Vagina (tissue), 2 donors: Measurements from ENCODE around the gene VCX2.
"Not testable (repeated sequence)": the region's sequence is repeated elsewhere in the genome, so short reads cannot be mapped to it uniquely, and the experiment has no call there.

Experiments
- CTCF ChIP-seq, 3 experiments: fragments of 450-650 bp in 2 of 3; fragments of 200-600 bp in 1 of 3; sonication (generic) in 1 of 3; IDR thresholded peaks; one replicate each; pipeline ENCODE4 v1.5.1; 2017 to 2019; ENCODE audit warnings: antibody characterized with exemption in 3 of 3, mild to moderate bottlenecking in 2 of 3, moderate library complexity in 2 of 3
- POLR2A ChIP-seq, 2 donors: fragments of 450-650 bp; IDR thresholded peaks; one replicate each; pipeline ENCODE4 v1.6.1; 2017; ENCODE audit warnings: antibody characterized with exemption in 2 of 2, mild to moderate bottlenecking in 2 of 2, moderate library complexity in 2 of 2
- POLR2AphosphoS5 ChIP-seq, 2 donors: sonication (generic); formaldehyde crosslinking; IDR thresholded peaks; one replicate each; pipeline ENCODE4 v1.9.0; 2017; ENCODE audit warnings: antibody characterized with exemption in 2 of 2, mild to moderate bottlenecking in 2 of 2, low read depth in 1 of 2; ENCODE audit not compliant: insufficient read depth in 1 of 2

- not testable (repeated sequence) for TF ChIP-seq CTCF (IDR thresholded peaks at IDR 0.05); POLR2A (IDR thresholded peaks at IDR 0.05); POLR2AphosphoS5 (IDR thresholded peaks at IDR 0.05; ENCODE audit: insufficient read depth in 1 of 2, low read depth in 1 of 2)
These were observed 49.7 kb downstream of the VCX2 start for GRCh38 chrX:8121391-8121790.
